DOHH2 (cell line): ENCODE results near the gene SLC26A6.

Source experiments
- EZH2phosphoT487 ChIP-seq: fragments of 200-600 bp; sonication (generic); IDR thresholded peaks from 2 replicates; pipeline ENCODE4 v1.6.1; 2017; ENCODE audit warnings: borderline replicate concordance, mild to moderate bottlenecking, antibody characterized with exemption, low read length, moderate library complexity, mixed read lengths
- TF ChIP-seq, protein P1 (sequence below): fragments of 200-600 bp; sonication (generic); IDR thresholded peaks from one replicate; pipeline ENCODE4 v1.5.1; 2014; ENCODE audit warnings: antibody characterized with exemption, mild to moderate bottlenecking, low read depth, low read length; ENCODE audit not compliant: poor library complexity, severe bottlenecking

- TF ChIP-seq, protein P1, sequence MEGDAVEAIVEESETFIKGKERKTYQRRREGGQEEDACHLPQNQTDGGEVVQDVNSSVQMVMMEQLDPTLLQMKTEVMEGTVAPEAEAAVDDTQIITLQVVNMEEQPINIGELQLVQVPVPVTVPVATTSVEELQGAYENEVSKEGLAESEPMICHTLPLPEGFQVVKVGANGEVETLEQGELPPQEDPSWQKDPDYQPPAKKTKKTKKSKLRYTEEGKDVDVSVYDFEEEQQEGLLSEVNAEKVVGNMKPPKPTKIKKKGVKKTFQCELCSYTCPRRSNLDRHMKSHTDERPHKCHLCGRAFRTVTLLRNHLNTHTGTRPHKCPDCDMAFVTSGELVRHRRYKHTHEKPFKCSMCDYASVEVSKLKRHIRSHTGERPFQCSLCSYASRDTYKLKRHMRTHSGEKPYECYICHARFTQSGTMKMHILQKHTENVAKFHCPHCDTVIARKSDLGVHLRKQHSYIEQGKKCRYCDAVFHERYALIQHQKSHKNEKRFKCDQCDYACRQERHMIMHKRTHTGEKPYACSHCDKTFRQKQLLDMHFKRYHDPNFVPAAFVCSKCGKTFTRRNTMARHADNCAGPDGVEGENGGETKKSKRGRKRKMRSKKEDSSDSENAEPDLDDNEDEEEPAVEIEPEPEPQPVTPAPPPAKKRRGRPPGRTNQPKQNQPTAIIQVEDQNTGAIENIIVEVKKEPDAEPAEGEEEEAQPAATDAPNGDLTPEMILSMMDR = no peak
- TF ChIP-seq EZH2phosphoT487 = no peak
These were observed 5.4 kb downstream of the SLC26A6 start for GRCh38 chr3:48629894-48630293.
